K562 (cell line): ENCODE measurements around the gene ASB15. TPM values are rescaled to one million over a fixed set of nuclear protein-coding genes. Genes with fewer than 3 reads are reported as not detected.

ENCODE experiments used
- ATAC-seq: fragments of 200-7000 bp; cut with Tn5 transposase; 3 replicates; pipeline ENCODE4 v1.9.1; 2020; ENCODE audit warnings: moderate library complexity
- BruUV-seq: library from RNA; stranded (reverse); fragments of 400-500 nt; replicated peaks from 2 replicates; lab custom pipeline; 2021; lab: Mats Ljungman, UMichigan
- CTCF ChIA-PET: fragments of 300-600 bp; formaldehyde crosslinking; extraction: SDS; loops from one replicate; lab custom pipeline; 2021; ENCODE audit warnings: low intra/inter-chr PET ratio; lab: Yijun Ruan, JAX
- POLR2A ChIA-PET: fragments of 300-600, 350-650 bp; sonication (Branson Sonifier 250); formaldehyde crosslinking; extraction: SDS; loops from one replicate; lab custom pipeline; 2021; ENCODE audit warnings: antibody characterized with exemption, inconsistent platforms; lab: Yijun Ruan, JAX
- DNase-seq, 4 experiments: peaks; one replicate each; pipeline versions ENCODE4 v3.0.0 to v3.0.0-alpha.2; 2011 to 2018; ENCODE audit warnings: low spot score in 3 of 4, mixed read lengths in 3 of 4; ENCODE audit errors: extremely low read depth in 1 of 4
- FAIRE-seq: peaks from 2 replicates; lab custom pipeline; 2011; peaks lifted over from hg19 to GRCh38; lab: Jason Lieb, UNC
- H2AFZ ChIP-seq: 2 replicates; pipeline ENCODE4 v1.6.0; 2011; ENCODE audit warnings: low read depth, low read length, control low read depth, inconsistent platforms
- H3K27ac ChIP-seq: fragments of 200-600 bp; 3 replicates; pipeline ENCODE4 v1.8.0; 2011; ENCODE audit warnings: low read depth, mild to moderate bottlenecking, control low read depth, inconsistent platforms, low read length, moderate library complexity, mixed read lengths; ENCODE audit errors: extremely low read depth
- H3K27me3 ChIP-seq, 2 experiments: fragments of 300-600 bp in 1 of 2; 2 replicates in 1 of 2; 3 replicates in 1 of 2; pipeline versions ENCODE4 v1.6.0 to v1.8.0; 2011; ENCODE audit warnings: inconsistent platforms in 2 of 2, low read length in 2 of 2, mild to moderate bottlenecking in 1 of 2, mixed read lengths in 1 of 2, moderate library complexity in 1 of 2; ENCODE audit not compliant: control insufficient read depth in 2 of 2, insufficient read depth in 2 of 2
- H3K36me3 ChIP-seq: fragments of 300-600 bp; 3 replicates; pipeline ENCODE4 v1.8.0; 2011; ENCODE audit warnings: mild to moderate bottlenecking, low read length, inconsistent platforms; ENCODE audit not compliant: control insufficient read depth, insufficient read depth
- H3K4me1 ChIP-seq, 2 experiments: fragments of 200-600 bp in 1 of 2; replicated peaks in 1 of 2; 2 replicates in 1 of 2; 3 replicates in 1 of 2; pipeline versions ENCODE4 v1.5.1 to v1.8.0; 2011; ENCODE audit warnings: inconsistent platforms in 2 of 2, low read length in 2 of 2, mild to moderate bottlenecking in 1 of 2, mixed read lengths in 1 of 2, moderate library complexity in 1 of 2; ENCODE audit not compliant: control insufficient read depth in 2 of 2, insufficient read depth in 2 of 2
- H3K4me2 ChIP-seq: 2 replicates; pipeline ENCODE4 v1.6.1; 2011; ENCODE audit warnings: low read length, control low read depth, inconsistent platforms, mixed read lengths; ENCODE audit not compliant: insufficient read depth
- H3K4me3 ChIP-seq: fragments of 200-600 bp; sonication (generic), shearing (Covaris generic); 2 replicates; pipeline ENCODE4 v1.5.1; 2016; ENCODE audit warnings: control low read depth, inconsistent platforms
- H3K79me2 ChIP-seq: fragments of 200-600 bp; 3 replicates; pipeline ENCODE4 v1.8.0; 2011; ENCODE audit warnings: low read length, inconsistent platforms; ENCODE audit not compliant: control insufficient read depth, insufficient read depth
- H3K9ac ChIP-seq, 2 experiments: 2 replicates each; pipeline versions ENCODE4 v1.6.0 to v1.6.1; 2011; ENCODE audit warnings: low read depth in 2 of 2, low read length in 2 of 2, control low read depth in 1 of 2, inconsistent platforms in 1 of 2, mild to moderate bottlenecking in 1 of 2, mixed read lengths in 1 of 2; ENCODE audit not compliant: insufficient read depth in 1 of 2
- H3K9me1 ChIP-seq: one replicate; pipeline ENCODE4 v1.6.0; 2011; ENCODE audit warnings: inconsistent platforms, mild to moderate bottlenecking, low read length, moderate library complexity; ENCODE audit not compliant: control insufficient read depth, insufficient read depth
- H3K9me3 ChIP-seq: replicated peaks from 2 replicates; pipeline ENCODE4 v1.5.1; 2011; ENCODE audit warnings: low read depth, low read length, inconsistent platforms; ENCODE audit not compliant: control insufficient read depth, insufficient read depth
- H4K20me1 ChIP-seq: replicated peaks from 2 replicates; pipeline ENCODE4 v1.6.1; 2011; ENCODE audit warnings: low read length, inconsistent platforms, mixed read lengths; ENCODE audit not compliant: control insufficient read depth, insufficient read depth
- BRF1 ChIP-seq: IDR thresholded peaks from 3 replicates; pipeline ENCODE4 v1.6.1; 2011; ENCODE audit warnings: borderline replicate concordance, mild to moderate bottlenecking; ENCODE audit not compliant: insufficient read length; ENCODE audit errors: extremely low read depth
- CBX3 ChIP-seq, 2 experiments: IDR thresholded peaks; 1 replicate in 1 of 2; 2 replicates in 1 of 2; pipeline ENCODE4 v1.6.1; 2012; ENCODE audit warnings: inconsistent platforms in 2 of 2, low read length in 2 of 2, borderline replicate concordance in 1 of 2, control low read depth in 1 of 2
- DMBX1 ChIP-seq: fragments of 250-450 bp; sonication (Bioruptor Pico); IDR thresholded peaks from 2 replicates; pipeline ENCODE4 v1.8.0; 2022; ENCODE audit warnings: inconsistent platforms, mild to moderate bottlenecking, moderate library complexity, borderline replicate concordance
- ESRRA ChIP-seq: fragments of 450-650 bp; IDR thresholded peaks from 2 replicates; pipeline ENCODE4 v1.6.1; 2014; ENCODE audit warnings: low read depth, mild to moderate bottlenecking, moderate library complexity, borderline replicate concordance
- ETV6 ChIP-seq, 3 experiments: fragments of 150-350 bp in 1 of 3; sonication (generic) in 1 of 3; formaldehyde crosslinking in 1 of 3; IDR thresholded peaks; 2 replicates each; pipeline versions ENCODE4 v1.6.1 to v1.8.0; 2014 to 2022; ENCODE audit warnings: borderline replicate concordance in 2 of 3, low read depth in 2 of 3, antibody characterized with exemption in 1 of 3, low read length in 1 of 3, mild to moderate bottlenecking in 1 of 3, missing genetic modification reagents in 1 of 3
- HCFC1 ChIP-seq: IDR thresholded peaks from 2 replicates; pipeline ENCODE4 v1.6.1; 2012; ENCODE audit warnings: low read depth, low read length, improper control_type of control experiment
- HNRNPLL ChIP-seq: fragments of 200-400 bp; formaldehyde crosslinking; IDR thresholded peaks from 2 replicates; pipeline ENCODE4 v1.6.1; 2017; ENCODE audit warnings: low read length, low read depth, mild to moderate bottlenecking; ENCODE audit not compliant: poor library complexity, severe bottlenecking
- KAT8 ChIP-seq: fragments of 450-650 bp; IDR thresholded peaks from 2 replicates; pipeline ENCODE4 v1.6.1; 2016; ENCODE audit warnings: low read depth, mild to moderate bottlenecking
- KDM1A ChIP-seq, 2 experiments: fragments of 450-650 bp; IDR thresholded peaks; 2 replicates each; pipeline ENCODE4 v1.6.1; 2016; ENCODE audit warnings: mild to moderate bottlenecking in 2 of 2
- KLF16 ChIP-seq: IDR thresholded peaks from 2 replicates; pipeline ENCODE4 v1.6.1; 2016; ENCODE audit warnings: antibody characterized with exemption
- MEIS2 ChIP-seq: fragments of 450-650 bp; IDR thresholded peaks from 2 replicates; pipeline ENCODE4 v1.6.1; 2014; ENCODE audit warnings: mild to moderate bottlenecking; ENCODE audit not compliant: partially characterized antibody
- NBN ChIP-seq: fragments of 450-650 bp; IDR thresholded peaks from 2 replicates; pipeline ENCODE4 v1.6.1; 2016; ENCODE audit warnings: low read depth, mild to moderate bottlenecking
- PCBP1 ChIP-seq: fragments of 200-400 bp; formaldehyde crosslinking; IDR thresholded peaks from 2 replicates; pipeline ENCODE4 v1.6.1; 2018; ENCODE audit warnings: mild to moderate bottlenecking, low read depth, low read length; ENCODE audit not compliant: poor library complexity, severe bottlenecking
- PML ChIP-seq: IDR thresholded peaks from 2 replicates; pipeline ENCODE4 v1.6.1; 2012; ENCODE audit warnings: low read length, inconsistent platforms
- POLR3G ChIP-seq: IDR thresholded peaks from 2 replicates; pipeline ENCODE4 v1.6.1; 2011; ENCODE audit not compliant: insufficient read length, insufficient replicate concordance; ENCODE audit errors: extremely low read depth
- RAD51 ChIP-seq: fragments of 450-650 bp; IDR thresholded peaks from 2 replicates; pipeline ENCODE4 v1.7.1; 2016; ENCODE audit warnings: low read depth, mild to moderate bottlenecking, borderline replicate concordance
- RFX7 ChIP-seq: fragments of 250-450 bp; sonication (Bioruptor Pico); IDR thresholded peaks from 2 replicates; pipeline ENCODE4 v1.5.1; 2021; ENCODE audit warnings: mild to moderate bottlenecking
- SREBF1 ChIP-seq: fragments of 150-350 bp; IDR thresholded peaks from 2 replicates; pipeline ENCODE4 v1.6.1; 2014; ENCODE audit warnings: antibody characterized with exemption, low read depth, low read length, borderline replicate concordance
- SRSF1 ChIP-seq: fragments of 200-400 bp; formaldehyde crosslinking; IDR thresholded peaks from 2 replicates; pipeline ENCODE4 v1.6.1; 2017; ENCODE audit warnings: mild to moderate bottlenecking, low read depth, low read length, moderate library complexity
- ZBTB2 ChIP-seq: fragments of 450-650 bp; IDR thresholded peaks from 2 replicates; pipeline ENCODE4 v1.6.1; 2016; ENCODE audit warnings: antibody characterized with exemption
- ZEB2 ChIP-seq: fragments of 450-650 bp; IDR thresholded peaks from 2 replicates; pipeline ENCODE4 v1.6.1; 2016
- ZNF184 ChIP-seq: sonication (generic); formaldehyde crosslinking; IDR thresholded peaks from 2 replicates; pipeline ENCODE4 v1.5.0; 2020; ENCODE audit warnings: missing genetic modification reagents
- WGBS: fragments of 100-300 bp; shearing (Covaris generic); methylation state at CpG from one replicate; pipeline ENCODE4 v1.1.6; 2016; ENCODE audit warnings: low coverage, mixed read lengths; ENCODE audit not compliant: insufficient coverage; ENCODE audit errors: missing lambda C conversion rate; 5-methylcytosine and 5-hydroxymethylcytosine counted together
- in situ Hi-C: fragments of 300-500 bp; cut with MboI; formaldehyde crosslinking; loops from 4 replicates; pipeline ENCODE4 v1.15.0; 2018; ENCODE audit warnings: inconsistent platforms, mixed read lengths
- intact Hi-C: fragments of 100-400 bp; cut with micrococcal nuclease; formaldehyde crosslinking; loops from 2 replicates; pipeline ENCODE4 v1.14.2; 2022
- polyA plus RNA-seq, 8 experiments: library from polyadenylated mRNA; depleted of rRNA in 4 of 8; stranded (reverse) in 5 of 8; unstranded in 3 of 8; fragments of >200 nt; fragmentation: Nextera tagmentation in 2 of 8; fragmentation: Illumina TruSeq in 1 of 8; extraction: Ambion mirVana in 2 of 8; extraction: Trizol in 1 of 8; gene quantifications; 2 replicates each; pipeline versions ENCODE4 v1.2.1 to v1.2.3, GENCODE V29; 2011 to 2014; ENCODE audit warnings: inconsistent platforms in 1 of 8, missing spikeins in 1 of 8
- total RNA-seq, 7 experiments: library from RNA; depleted of rRNA in 6 of 7; stranded (reverse); fragments of >200 nt in 6 of 7; fragmentation: Illumina TruSeq in 2 of 7; extraction: Trizol in 2 of 7; gene quantifications; 2 replicates each; pipeline versions ENCODE4 v1.2.1 to v1.2.3, GENCODE V29; 2011 to 2021; ENCODE audit warnings: low replicate concordance in 1 of 7

The ASB15 gene
- total and polyA plus RNA-seq, 9 of the 15 experiments (the other 6 are each of a cell fraction or from before 2014, with no cell fraction given): 0.03 to 0.14 (median 0.04) TPM; not detected in 3

GRCh38 chr7:123608991-123609882 is 7.6 kb downstream of the ASB15 start:
- Histone ChIP-seq H3K4me2 (peak overlapping the region; percentile 36), H3K4me1 (peaks cover 0 to 10% of the 10 kb centered on the region in 2 experiments; a peak in 3 of 5 replicates), H3K79me2 (no peaks in the 10 kb centered on the region), H3K4me3 (no peak overlapping the region), H4K20me1 (no peaks in the 10 kb centered on the region), H2AFZ (peak overlapping the region; percentile 57), H3K9ac (peak overlapping the region in 1 of 2 experiments; percentile 22; a peak in 1 of 4 replicates), H3K9me3 (no peaks in the 10 kb centered on the region), H3K36me3 (no peaks in the 10 kb centered on the region), H3K27ac (peak overlapping the region; percentile 35; the same call in 2 of the 3 replicates), H3K9me1 (no peaks in the 10 kb centered on the region), H3K27me3 (no peaks in the 10 kb centered on the region)
- 13% methylated on average over 5 of the region's 5 CpGs for WGBS
- intact Hi-C loops (no loop called here), in situ Hi-C loops (no loop called here)
- DNase-seq (peak in 1 of 4 experiments; percentile 39), FAIRE-seq (no peak), ATAC-seq (peak; percentile 92)
- POLR2A ChIA-PET: interaction anchor here (0.9 to 1.9 kb wide), 3 partner anchors 10 to 15 kb away, joined by 3 to 7 read pairs (median 5); no protein-coding TSS in a partner anchor
- BruUV-seq: no TSS peak
- CTCF ChIA-PET: interaction anchor here (0.5 kb wide), 1 partner anchor 229 kb away, joined by 3 read pairs; no protein-coding TSS in a partner anchor
- no peak for TF ChIP-seq KAT8
- TF ChIP-seq SREBF1: no peak
- TF ChIP-seq DMBX1: no peak; the same call in 1 of the 2 replicates
- TF ChIP-seq KDM1A (IDR thresholded peaks at IDR 0.05): no peak
- no peak for TF ChIP-seq POLR3G
- no peak for TF ChIP-seq ZNF184
- no peak for TF ChIP-seq RAD51
- peak; percentile 98 for TF ChIP-seq MEIS2
- no peak for TF ChIP-seq HNRNPLL
- TF ChIP-seq CBX3 (IDR thresholded peaks at IDR 0.05; ENCODE audit: borderline replicate concordance in 1 of 2, low read length in 2 of 2): no peak
- no peak for TF ChIP-seq ETV6 (IDR thresholded peaks at IDR 0.05; ENCODE audit: borderline replicate concordance in 1 of 2, low read depth in 2 of 2, low read length in 1 of 2)
- TF ChIP-seq ETV6 (CRISPR knock-in tag; IDR thresholded peaks at IDR 0.05; ENCODE audit: borderline replicate concordance): no peak
- no peak for TF ChIP-seq KLF16
- TF ChIP-seq NBN: peak; percentile 75
- TF ChIP-seq HCFC1: no peak
- TF ChIP-seq ESRRA: peak; percentile 42; the same call in 1 of the 2 replicates
- TF ChIP-seq PML: no peak
- TF ChIP-seq ZBTB2: no peak
- no peak for TF ChIP-seq BRF1
- peak; percentile 84 for TF ChIP-seq ZEB2
- no peak for TF ChIP-seq SRSF1
- TF ChIP-seq RFX7: no peak
- TF ChIP-seq PCBP1: no peak
